HG02840 (cell line): ENCODE measurements around the gene LIPC.

Experiments
- ATAC-seq: cut with Tn5 transposase; IDR thresholded peaks from one replicate; pipeline ENCODE4 v1.9.1; 2021; ENCODE audit warnings: mild to moderate bottlenecking, moderate library complexity, moderate number of reproducible peaks; ENCODE audit not compliant: unreplicated experiment, low FRiP score

The LIPC gene

DNA sequence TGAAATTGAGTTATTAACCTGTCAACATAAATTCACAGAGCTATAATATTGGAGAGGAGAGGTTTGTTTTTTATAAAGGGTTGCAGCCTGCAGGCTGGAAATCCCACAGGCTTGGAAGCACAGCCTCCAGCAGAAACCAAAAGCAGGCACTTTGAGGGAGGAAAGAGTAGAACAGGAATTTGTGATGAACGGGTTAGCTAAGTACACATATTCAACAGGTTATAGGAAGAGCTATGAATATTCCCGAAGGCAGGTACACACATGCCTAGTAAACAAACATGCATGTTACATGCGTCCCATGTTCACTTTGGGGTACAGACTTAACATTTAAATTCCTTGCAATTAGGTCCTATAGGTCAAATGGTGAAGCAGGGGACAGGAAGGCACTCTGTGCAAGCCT is 25.9 kb upstream of the LIPC start:
- ATAC-seq, result no peak

- ATAC-seq, result no peak
Measured at GRCh38 chr15:58406811-58407210, 25.0 kb upstream of the LIPC start.

DNA sequence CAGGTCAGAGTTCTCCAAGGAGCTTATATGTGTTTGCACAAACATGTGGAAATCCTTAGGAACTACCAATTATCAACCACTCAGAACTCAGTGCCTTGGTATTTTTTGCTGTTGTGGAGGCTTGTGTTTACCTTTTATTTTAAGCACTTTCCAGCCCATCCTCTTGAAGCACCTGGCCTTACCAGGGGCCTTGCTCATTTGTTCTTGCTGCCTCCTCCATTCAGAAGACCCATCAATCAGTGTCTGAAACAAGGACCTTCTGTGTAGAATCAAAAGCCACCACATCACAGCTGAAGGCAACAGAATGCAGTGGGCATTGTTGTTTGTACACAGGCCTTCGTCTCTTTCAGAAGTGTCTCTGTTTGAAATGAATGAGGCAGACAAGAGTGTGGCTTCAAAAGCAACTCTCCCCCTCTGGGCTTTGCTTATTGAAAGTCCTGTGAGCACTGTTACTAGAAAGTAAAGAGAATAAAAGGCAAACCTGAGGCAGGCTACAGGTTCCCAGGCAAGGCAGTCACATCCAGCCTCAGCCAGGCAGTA is 24.5 kb upstream of the LIPC start:
- no peak for ATAC-seq

DNA sequence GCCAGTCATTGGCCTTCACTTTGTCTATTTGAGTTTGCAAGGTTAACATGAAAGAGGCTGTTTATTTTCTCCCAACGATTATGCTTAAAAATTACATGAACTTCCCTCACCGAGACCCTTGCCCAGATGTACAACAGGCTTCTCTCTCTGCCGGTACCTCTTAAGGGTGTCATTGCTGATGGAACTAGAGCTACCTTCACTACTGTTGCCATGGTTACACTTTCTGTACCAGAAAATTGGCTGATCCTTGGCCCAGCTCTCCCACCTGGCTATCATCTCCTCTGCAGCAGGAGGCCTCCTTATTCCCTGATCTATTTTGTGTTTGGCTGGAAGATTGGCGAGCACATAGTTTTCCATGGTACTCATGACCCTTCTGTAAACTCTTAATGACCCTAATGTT is 24.0 kb upstream of the LIPC start:
- no peak for ATAC-seq

DNA sequence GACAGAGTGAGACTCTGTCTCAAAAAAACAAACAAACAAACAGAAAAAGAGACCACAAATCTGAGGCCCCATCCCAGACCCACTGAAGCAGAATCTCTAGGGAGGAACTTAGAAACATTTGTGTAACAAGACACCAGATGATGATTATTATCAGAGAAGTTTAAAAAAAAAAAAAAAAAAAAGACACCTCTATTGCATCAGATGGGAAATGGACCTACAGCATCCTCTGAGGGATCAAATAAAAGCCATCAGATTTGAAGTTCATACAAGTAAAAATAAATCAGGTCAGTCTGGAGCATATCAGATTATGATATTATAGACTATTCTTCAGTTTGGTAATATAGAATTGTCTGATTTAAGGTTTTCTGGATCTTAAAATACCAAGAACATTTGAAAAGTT is 21.9 kb upstream of the LIPC start:
- no peak for ATAC-seq

DNA sequence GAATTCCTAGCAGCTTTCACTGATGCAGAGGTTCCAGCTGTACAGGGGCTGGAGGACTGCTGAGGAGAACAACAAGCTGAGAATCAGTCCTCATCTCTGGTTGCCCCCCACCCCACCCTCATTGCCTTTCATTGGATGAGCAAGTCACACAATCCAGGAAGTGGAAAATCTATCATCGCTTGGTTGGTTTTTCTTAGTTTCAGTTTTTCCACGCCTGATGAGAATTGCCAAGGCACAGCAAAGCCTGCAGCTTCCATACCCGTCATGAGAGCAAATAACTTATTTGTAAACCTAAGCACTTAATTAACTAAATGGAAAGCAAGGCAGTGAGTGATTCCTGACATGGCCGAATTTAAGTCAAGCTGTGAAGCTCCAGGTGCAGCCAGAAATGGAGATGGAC is 21.4 kb upstream of the LIPC start:
- ATAC-seq, result no peak

DNA sequence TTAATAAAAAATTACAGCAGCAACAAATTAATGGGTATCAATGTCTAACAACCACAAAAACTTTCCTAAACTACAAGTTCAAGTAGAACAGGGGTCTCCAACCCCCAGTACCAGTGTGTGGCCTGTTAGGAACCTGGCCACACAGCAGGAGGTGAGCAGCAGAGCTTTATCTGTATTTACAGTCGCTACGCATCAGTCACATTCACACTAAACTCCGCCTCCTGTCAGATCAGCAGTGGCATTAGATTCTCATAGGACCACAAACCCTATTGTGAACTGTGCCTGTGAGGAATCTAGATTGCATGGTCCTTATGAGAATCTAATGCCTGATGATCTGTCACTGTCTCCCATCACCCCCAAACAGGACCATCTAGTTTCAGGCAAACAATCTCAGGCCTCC is 18.5 kb upstream of the LIPC start:
- ATAC-seq, result no peak

DNA sequence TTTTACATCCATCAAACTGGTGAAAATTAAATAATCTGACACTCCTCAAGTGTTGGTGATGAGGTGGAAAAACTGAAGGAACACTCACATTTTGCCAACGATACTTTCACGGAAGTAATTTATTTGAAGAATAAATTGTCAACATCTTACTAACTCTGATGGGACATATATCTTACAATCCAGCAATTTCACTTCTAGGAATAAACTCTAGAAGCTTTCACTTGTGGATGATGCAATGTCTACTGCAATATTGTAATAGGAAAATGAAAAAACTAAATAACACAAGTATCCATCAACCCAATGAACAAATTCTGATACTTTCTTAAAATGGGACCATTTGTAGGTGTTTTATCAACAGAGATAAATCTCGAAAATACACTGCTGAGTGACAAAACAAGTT is 16.2 kb upstream of the LIPC start:
- ATAC-seq, result no peak

DNA sequence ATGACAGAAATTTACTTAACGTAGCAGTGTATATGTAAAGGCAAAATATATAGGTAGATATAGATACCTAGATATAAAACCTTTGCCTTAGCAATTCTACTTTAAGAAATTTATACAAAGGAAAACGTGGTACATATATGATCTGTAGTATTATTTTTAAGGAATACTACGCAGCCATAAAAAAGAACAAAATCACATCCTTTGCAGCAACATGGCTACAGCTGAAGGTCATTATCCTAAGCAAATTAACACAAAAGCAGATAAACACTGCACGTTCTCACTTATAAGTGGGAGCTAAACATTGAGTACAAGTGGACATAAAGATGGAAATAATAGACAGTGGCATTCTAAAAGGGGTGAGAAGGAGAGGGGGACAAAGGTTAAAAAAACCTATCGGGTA is 14.8 kb upstream of the LIPC start:
- ATAC-seq, result no peak

GRCh38 chr15:58418135-58418534 is 13.7 kb upstream of the LIPC start:
- no peak for ATAC-seq

DNA sequence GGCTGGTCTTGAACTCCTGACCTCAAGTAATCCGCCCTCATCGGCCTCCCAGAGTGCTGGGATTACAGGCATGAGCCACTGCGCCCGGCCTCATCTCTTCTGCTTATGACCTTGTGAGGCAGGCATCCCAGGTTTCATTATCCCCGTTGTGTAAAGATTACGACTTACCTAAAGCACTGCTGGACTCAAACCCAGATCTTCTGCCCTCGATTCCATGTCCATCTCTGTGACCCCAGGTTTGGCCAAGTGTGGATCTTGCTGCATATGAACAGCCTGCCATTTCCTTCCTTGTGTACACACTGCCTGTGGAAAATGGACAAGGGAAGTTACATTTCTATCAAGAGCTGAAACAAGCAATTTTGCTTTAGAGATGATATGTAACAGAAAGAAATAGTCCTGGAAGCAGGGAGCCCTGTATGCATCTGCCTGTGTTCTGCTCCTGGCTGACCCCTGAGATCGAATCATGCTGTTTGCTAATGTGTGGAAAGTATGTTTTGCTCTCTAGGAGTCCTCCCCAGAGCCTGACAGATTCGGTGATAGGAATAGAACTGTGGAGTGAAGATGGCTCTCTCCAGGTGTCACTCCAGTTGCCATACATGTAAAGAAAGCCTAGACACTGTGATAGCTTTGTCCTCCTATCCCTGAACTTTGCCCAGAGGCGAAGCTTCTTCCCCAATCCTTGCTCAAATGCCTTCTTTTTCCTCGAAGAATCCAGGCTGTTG is 11.8 kb upstream of the LIPC start:
- ATAC-seq, result no peak

- no peak for ATAC-seq
Measured at GRCh38 chr15:58420579-58421043, 11.2 kb upstream of the LIPC start.

- ATAC-seq, result no peak
Measured at GRCh38 chr15:58423205-58423604, 8.6 kb upstream of the LIPC start.

DNA sequence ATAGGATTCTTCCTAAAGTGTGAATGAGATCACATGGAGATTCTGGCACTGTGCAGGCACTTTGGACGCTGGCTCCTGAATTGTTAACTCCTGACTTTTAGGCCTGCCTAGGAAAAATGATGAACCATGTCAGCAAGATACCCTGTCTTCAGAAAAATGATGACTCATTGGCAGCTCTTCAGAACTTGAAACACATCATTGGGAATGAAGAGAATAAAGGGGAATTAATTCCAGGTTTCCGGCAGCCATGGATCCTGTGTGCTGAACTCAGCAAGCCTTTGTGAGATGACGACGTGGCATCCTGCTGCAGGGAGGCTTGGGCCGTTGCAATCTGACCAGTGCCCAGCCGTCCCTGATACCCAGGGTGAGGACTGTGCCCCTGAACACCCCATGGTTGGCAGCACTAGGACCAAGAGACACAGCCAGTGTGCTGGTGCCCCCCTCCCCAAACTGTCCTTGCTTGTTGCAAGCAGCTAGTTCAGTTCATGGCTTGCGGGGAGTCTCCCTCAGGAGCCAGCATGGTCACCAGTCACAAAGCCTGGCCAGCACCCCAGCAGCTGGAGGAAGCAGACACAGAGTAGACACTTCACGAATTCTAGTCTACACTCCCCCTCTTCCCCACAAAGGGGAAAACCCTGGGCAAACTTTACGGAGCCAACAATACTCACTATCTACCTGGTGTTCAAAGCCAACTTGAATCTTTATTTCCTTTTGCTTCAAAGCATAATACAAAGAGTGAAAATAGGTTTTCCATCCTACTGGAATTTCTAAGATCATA is 7.8 kb upstream of the LIPC start:
- no peak for ATAC-seq

GRCh38 chr15:58424722-58425121 is 7.1 kb upstream of the LIPC start:
- no peak for ATAC-seq

DNA sequence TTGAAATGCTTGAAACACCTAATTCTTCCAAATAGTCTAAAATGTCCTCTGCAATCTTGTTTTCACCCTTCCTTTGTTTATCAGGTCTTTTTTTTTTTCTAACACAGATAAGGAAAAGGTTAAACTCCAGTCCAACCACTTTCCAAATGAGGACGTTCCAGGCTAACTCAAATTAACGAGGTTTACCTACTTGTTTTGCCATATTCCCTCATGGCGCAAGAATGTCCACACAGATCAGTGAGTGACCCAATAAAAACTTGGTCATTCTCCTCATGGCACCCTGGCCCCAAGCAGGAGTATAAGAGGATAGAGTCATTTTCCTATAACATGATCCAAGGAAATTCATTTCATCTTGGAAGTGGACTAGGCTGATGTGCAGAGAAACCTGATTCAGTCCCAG is 6.6 kb upstream of the LIPC start:
- ATAC-seq, result no peak

GRCh38 chr15:58425834-58426233 is 6.0 kb upstream of the LIPC start:
- no peak for ATAC-seq

GRCh38 chr15:58426501-58426900 is 5.3 kb upstream of the LIPC start:
- no peak for ATAC-seq

DNA sequence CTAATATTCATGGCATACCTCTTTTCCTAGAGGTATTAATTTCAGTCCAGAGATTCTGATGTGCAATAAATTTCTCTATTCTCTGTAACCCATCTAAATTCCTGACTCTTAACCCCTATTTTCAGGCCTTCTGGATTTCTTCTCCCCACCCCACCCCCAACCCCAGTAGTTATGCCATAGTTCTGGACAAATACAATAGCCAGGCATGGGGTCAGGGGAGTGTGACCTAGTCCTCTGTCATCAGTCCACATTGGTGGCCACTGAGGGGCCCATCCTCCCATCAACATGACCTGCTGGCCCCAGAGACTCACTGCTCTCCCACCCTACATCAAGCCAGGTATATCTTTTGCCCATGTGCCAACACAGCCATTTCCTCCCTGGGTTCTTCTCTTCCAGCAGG is 3.8 kb upstream of the LIPC start:
- no peak for ATAC-seq

DNA sequence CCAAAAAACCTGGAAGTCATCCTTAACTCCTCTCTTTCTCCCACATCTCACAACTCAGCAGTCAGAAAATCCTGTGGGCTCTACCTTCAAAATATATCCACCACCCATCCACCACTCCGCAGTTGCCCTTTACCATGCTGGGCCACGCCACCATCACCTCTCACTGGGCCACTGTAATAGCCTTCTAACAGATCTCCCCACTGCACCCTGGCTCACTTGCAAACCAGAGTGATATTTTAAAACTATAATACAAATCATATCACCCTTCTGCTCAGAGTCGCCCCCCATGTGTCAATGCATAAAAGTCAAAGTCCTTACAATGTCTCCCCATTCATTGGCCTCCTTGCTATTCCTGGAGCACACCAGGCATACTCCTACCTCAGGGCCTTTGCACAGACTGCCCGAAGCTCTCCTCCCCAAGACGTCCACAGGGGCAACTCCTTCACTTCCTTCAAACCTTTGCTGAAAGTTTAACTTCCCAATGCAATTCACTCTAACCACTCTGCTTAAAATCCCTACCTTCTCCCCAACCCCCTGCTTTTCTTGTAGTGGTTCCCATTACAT is 1.5 kb upstream of the LIPC start:
- ATAC-seq, result no peak

GRCh38 chr15:58432401-58432800 is 610 bp downstream of the LIPC start:
- no peak for ATAC-seq
